ENCODE results near the gene PPP1R14C.

PPP1R14C gene

DNA sequence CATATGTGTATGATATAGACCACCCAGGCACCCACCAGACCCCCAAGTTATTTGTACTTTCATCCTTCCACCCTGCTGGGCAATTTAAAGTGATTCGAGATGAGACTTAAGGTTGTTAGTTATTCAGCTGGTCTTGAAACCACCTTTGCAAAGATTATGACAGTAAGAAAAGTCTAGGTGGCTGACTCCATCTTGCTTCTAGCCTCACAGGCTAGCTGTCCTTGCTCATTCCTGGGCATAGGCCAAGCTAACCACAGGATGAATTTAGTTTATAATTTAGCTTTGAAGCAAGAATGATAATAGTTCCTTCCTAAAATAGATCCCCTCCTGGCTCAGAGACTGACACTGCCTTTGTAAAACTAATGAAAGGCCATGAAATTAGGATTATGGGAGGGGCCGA, 154.0 kb downstream of the PPP1R14C start:
- DNase-seq (ENCODE audit: low read depth in 2 of 2), result no peak

DNA sequence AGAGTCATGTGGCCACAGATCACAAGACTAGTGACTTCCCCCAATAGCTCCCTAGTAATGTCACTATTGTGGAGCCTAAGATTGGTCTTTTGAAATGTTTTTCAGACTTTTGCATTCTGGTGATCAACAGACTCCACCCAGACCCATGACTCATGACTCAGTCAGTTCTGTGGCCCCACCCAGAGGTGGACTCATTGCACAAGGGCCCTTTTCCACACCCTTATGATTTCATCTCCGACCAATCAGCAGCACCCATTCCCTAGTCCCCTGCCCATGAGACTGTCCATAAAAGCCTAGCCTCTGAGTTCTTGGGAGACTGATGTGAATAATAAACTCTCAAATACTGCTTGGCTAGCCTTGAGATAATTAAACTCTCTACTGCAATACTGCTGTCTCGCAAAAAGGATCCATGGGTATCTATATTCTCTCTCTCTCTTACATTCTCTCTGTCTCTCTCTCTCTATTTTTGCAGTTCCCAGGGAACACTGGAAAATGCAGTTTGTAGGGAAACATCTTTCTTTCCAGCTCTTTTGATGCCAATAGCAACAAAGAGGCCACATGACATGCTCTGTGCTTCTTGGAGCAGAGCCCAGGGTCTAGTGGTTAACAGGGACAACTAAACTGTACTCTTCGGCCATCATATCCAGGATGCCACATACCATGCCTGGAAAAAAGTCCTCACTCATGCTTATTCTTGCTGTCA, 154.6 kb downstream of the PPP1R14C start:
- no peak for DNase-seq (ENCODE audit: low read depth in 2 of 2)

DNA sequence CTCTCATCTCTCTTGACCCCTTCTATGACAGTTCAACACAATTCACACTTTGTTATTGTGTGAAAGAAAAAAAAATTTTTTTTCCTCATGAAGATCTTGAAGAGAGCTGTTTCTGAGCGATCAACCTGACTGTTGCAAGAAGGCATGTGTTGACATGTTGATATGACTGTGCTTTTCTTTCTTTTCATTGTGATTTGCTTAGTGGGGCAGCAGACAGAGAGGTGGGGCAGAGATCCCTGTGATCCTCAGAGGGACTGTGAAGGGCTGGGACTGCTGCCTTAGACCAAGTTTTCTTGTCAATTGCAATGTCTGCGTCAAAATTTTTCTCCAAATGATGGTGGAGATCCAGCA, 155.2 kb downstream of the PPP1R14C start:
- DNase-seq (ENCODE audit: low read depth in 2 of 2), result no peak

DNA sequence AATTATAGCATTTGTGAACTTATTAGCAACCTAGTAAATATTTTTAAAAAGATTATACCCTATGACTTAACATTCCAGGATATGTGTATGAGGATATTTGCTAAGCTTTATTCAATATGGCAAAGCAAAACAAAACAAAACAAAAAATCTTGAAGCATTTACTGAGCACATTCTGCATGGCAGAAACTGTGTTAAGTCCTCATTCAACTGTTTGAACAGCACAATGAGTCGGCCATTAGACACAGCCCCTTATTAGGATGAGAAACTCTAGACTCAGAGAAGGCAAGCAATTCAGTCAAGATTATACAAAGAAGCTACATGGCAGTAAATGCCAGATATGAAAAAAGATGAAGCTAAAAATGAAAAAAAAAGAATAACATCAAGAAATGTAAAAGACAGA, 155.8 kb downstream of the PPP1R14C start:
- no peak for DNase-seq (ENCODE audit: low read depth in 2 of 2)

All from stimulated activated CD4-positive, alpha-beta T cell treated with anti-CD3 and anti-CD28 coated beads, Interleukin-15, amount 100 ng/mL, for 48 hours (primary cell).